Smooth muscle cell of the brain vasculature (primary cell): Measurements from ENCODE around the gene JADE1.

Experiments
- DNase-seq: peaks from one replicate; pipeline ENCODE4 v3.0.0-alpha.2; 2012; ENCODE audit warnings: low read depth, low spot score

The JADE1 gene

DNA sequence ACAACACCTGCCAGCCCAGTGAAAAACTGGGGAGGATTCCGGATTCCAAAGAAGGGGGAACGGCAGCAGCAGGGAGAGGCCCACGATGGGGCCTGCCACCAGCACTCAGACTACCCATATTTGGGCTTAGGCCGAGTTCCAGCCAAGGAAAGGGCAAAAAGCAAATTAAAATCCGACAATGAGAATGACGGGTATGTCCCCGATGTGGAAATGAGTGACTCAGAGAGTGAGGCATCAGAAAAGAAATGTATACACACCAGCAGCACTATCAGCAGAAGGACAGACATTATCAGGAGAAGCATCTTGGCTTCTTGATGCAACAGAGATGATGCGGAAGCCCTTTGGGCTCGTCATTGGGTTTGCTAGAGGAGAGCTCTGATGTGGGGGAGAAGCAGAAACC, 62.4 kb downstream of the JADE1 start:
- no peak for DNase-seq

DNA sequence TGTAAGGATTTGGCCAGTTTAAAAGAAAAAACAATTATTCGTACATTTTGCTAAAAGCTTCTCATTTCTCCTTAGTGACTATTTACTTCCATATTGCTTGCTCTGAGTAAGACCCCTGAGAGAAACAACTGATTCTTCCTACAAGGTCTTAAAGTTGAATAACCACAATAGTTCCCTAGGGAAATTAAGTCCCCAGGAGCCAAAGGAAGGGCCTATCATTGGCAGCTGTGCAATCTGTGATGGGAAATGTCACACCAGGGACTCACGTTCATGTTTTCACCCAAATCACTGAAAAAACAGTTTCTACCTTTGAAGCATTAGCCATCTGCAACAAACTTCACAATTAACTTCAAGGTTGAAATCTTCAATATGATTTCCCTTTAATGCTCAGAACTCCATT, 66.7 kb downstream of the JADE1 start:
- DNase-seq, result no peak

DNA sequence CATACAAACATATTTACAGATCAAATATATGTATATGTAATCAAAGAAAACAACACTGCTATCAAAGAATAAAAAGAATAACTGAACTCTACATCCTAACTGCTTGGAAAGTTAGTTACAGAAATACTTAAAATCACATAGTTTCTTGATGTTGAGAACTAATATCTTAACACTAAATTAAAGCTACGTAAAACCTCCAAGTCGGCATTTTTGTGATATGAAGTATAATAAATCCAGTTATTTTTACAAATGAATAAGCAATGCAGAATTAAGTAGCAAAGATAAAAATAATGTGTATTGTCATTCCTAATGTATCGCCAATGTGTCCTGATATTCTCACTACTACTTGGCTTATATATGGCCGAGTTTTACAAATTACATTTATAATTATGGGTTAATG, 68.4 kb downstream of the JADE1 start:
- DNase-seq, result no peak

DNA sequence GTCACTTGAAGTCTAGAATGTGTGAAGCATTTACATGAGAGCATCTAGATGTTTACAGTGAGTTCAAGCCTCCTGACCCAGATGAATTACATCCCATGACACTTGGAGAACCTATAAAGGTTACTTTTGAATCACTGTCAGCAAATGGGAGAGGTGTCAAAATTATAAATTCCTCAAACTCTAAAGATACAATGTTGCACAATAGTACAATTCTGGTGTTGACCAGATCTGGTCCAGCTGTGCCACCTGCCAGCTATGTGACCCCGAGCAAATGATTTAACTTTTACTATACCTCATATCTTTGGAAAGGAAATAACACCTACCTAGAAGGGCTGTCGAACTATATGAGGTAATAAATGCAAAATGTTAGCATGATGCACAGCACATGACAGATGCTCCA, 69.8 kb downstream of the JADE1 start:
- no peak for DNase-seq

DNA sequence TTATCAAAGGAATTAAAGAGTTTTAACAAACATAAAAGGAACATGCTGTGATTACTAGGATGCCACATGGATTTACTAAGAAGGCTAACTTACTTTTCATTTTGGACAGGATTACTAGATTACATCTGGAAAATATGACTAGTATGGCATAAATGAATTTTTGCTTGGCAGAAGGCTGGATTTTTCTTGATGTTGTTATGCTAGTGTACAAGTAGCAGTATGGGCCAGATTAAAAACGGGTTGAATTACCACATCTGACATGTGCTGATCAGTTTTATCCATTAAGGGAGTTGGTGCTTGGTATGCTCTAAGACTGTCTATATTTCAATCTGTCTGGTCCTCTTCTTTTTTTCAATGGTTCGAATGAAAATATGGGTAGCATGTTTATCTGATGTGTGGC, 70.5 kb downstream of the JADE1 start:
- no peak for DNase-seq

DNA sequence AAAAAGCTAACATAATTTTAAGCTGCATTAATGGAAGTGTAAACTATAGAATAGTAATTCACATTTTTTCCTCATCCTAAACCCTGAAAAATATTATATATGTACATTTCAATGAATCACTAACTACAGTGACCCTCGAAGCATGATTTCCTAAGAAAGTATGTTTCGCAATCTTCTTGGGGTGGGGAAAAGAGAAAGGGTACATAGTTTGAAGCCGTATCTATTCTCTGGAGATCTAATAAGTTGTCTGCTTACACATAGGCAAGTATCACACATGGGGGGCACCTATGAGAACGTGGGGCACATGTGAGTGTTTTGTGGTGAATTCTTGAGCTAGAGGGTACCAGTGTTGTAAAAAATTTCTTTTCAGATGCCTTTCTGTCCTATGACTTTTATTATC, 71.2 kb downstream of the JADE1 start:
- no peak for DNase-seq

DNA sequence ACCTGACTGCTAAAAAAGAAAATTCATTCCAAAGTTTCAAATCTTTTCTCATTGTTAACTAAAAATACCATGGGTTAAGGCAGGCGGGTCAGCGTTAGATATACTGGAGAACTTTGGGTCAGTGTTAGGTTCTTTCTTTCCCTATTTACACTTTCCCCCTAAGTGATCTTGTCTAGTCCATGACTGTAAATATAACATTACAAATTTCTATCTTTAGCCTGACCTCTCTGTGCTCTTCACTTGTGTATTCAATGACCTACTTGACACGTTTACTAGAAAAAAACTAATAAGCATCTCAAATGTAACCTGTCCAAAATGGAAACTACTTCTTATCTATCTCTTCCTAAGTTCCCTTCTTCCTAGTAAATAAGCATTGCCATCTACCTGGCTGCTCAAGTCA, 95.3 kb downstream of the JADE1 start:
- DNase-seq, result no peak

DNA sequence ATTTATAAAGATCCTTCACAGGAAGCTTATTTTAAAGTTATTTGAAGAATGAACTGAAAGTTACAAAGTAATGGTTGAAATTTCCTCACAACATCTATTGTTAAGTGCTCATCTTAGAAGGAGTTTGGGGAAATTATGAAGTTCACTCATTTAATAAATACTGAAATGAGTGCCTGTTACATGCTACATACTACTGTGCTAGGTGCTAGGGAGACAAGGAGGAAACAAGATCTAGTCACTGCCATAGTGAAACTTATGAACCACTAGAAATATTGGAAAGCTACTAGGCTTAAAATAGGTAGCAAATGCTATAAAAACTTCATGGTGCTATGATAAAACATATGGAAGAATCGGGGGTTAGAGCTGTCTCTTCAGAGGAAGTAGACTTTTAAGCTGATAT, 97.1 kb downstream of the JADE1 start:
- DNase-seq, result no peak

DNA sequence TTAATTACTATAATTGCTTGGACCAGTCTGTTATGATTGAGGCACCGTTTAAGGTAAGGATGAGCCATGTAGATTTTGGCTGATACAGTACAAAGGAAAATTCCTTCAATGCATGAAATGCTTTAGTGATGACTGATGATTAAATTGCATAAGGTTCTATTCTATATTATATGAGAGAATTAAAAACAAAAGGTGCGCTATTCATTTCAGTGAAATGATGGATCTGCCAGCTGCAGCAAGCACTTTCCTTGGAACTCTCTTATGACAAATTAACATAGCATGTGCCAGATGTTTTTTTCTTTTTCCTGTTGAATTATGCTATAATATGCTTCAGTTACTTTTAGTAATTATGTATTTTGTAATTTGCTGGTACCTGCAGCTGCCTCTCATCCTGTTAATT, 98.5 kb downstream of the JADE1 start:
- DNase-seq, result no peak

DNA sequence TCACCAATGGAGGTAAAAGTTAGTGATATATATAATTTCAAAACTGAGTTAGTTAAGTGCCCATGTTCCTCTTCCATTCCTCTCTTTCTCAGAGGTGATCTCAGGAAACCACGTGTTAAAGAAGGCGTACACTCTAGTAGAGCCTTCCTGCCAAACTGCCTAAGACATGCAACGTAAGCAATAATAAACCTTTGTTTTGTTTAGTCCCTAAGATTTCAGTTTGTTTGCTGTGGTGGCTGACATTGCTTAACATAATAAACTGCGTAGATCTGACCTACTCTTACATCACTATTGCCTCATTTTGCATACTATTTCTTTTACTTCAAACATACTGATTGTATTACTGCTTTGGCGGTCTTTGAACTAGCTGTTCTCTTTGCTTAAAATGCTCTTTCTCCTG, 99.2 kb downstream of the JADE1 start:
- DNase-seq, result no peak

DNA sequence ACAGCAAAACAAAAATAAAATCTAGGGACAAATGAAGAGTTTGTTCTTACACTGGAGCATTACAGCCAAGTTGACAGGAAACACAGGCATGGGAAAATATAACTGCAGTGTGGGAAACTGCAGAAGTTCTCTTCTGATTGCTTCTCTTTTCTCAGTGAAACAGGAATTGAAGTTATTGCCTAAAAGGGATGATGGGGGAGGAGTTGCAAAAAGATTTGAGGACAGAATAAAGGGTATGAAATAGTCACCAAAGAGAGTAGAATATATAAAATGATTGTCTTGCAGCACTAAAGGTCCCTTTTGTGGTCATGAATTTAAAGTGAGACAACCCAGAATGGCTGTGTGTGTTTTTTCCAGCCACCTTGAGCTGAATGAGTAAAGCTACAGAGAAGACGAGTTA, 103.7 kb downstream of the JADE1 start:
- DNase-seq, result no peak

DNA sequence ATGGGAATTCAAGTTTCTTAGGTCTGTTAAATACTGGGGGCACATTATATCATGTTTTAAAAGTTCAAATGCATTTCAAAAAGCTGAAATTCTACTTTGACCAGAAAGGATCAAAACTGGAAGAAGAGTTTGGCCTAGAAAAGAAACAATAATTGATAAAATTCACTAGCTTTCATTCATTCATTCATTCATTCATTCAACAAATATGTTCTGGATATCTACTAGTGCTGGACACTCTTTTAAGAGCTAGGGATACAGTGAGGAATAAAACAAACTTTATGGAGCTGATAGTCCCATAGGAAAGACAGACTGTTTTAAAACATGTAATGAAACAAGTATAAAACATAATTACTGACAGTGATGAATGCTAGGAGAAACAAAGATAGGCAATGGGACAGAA, 106.0 kb downstream of the JADE1 start:
- no peak for DNase-seq

DNA sequence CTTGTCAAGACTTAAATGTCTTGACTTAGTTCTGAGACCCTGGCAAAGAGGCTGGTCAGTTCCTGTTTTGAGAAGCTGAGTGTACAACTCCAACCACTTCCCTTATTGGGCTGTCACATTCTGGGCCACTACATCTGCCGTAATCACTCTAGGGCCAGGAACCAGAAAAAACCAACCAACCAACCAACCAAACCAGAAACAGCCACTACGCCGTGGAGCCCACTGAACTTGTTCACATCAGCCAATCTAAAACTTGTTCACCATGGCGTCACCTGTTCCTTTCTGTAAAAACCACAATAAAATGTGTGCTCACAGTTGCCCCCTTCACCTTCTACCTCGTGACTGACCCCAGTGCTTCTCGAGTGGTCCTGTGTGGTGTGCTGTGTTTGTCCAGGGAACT, 107.3 kb downstream of the JADE1 start:
- no peak for DNase-seq

DNA sequence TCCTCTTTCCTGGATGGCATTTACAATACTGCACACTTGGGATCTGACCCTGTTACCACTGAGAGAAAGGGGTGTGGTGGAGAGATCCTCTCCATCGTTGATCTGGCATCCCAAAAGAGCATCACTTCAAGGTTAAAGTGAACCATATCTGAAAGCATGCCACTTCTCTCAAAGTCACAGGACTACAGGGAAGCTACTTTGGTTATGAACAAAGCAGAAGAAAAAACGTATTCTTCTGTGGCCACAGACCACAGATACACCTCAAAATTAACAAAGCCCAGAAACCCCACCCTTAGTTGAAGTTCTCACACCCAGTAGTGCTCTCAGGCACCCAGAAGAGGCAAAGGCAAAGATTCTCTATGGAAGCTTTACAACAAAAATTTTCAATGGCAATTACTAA, 108.3 kb downstream of the JADE1 start:
- no peak for DNase-seq

DNA sequence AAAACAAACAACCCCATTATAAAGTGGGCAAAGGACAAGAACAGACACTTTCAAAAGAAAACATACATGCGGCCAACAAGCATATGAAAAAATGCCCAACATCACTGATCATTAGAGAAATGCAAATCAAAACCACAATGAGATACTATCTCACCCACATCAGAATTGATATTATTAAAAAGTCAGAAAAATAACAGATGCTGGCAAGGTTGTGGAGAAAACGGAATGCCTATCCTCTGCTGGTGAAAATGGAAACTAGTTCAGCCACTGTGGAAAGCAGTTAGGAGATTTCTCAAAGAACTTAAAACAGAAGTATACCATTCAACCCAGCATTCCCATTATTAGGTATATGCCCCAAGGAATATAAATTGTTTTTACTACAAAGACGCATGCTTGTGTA, 112.5 kb downstream of the JADE1 start:
- DNase-seq, result no peak
